HepG2 (cell line): ENCODE measurements around the gene SFRP4. TPM values are rescaled to one million over a fixed set of nuclear protein-coding genes. Genes with fewer than 3 reads are reported as not detected.

ENCODE experiments used
- AHDC1 ChIP-seq: sonication (generic); formaldehyde crosslinking; IDR thresholded peaks from 2 replicates; pipeline ENCODE4 v1.5.1; 2020; ENCODE audit warnings: mild to moderate bottlenecking, missing genetic modification reagents, borderline replicate concordance
- ATF3 ChIP-seq: sonication (generic); formaldehyde crosslinking; IDR thresholded peaks from 2 replicates; pipeline ENCODE4 v1.4.0; 2020; ENCODE audit warnings: missing genetic modification reagents
- BORCS8-MEF2B ChIP-seq: sonication (generic); formaldehyde crosslinking; IDR thresholded peaks from 2 replicates; pipeline ENCODE4 v1.8.0; 2022; ENCODE audit warnings: mild to moderate bottlenecking, missing genetic modification reagents
- EEA1 ChIP-seq: sonication (generic); formaldehyde crosslinking; IDR thresholded peaks from 2 replicates; pipeline ENCODE4 v1.5.1; 2020; ENCODE audit warnings: mild to moderate bottlenecking, missing genetic modification reagents, borderline replicate concordance
- ETV5 ChIP-seq: IDR thresholded peaks from 2 replicates; pipeline ENCODE4 v1.6.1; 2018; ENCODE audit warnings: missing biosample characterization, missing genetic modification reagents, inconsistent platforms, borderline replicate concordance
- GATAD1 ChIP-seq: IDR thresholded peaks from 2 replicates; pipeline ENCODE4 v1.6.1; 2016; ENCODE audit warnings: missing genetic modification reagents, missing compliant biosample characterization
- GATAD2A ChIP-seq: IDR thresholded peaks from 2 replicates; pipeline ENCODE4 v1.6.1; 2016
- HNF1B ChIP-seq: sonication (generic); formaldehyde crosslinking; IDR thresholded peaks from 2 replicates; pipeline ENCODE4 v1.5.1; 2020; ENCODE audit warnings: mild to moderate bottlenecking, moderate library complexity, missing genetic modification reagents
- JUND ChIP-seq: sonication (generic); formaldehyde crosslinking; IDR thresholded peaks from 2 replicates; pipeline ENCODE4 v1.8.0; 2022; ENCODE audit warnings: mild to moderate bottlenecking, missing genetic modification reagents
- KAT8 ChIP-seq: IDR thresholded peaks from 2 replicates; pipeline ENCODE4 v1.6.1; 2016; ENCODE audit warnings: missing genetic modification reagents, missing compliant biosample characterization
- KLF13 ChIP-seq: sonication (generic); formaldehyde crosslinking; IDR thresholded peaks from 2 replicates; pipeline ENCODE4 v1.4.0; 2020; ENCODE audit warnings: mild to moderate bottlenecking, missing genetic modification reagents
- MIER3 ChIP-seq: IDR thresholded peaks from 2 replicates; pipeline ENCODE4 v1.6.1; 2016; ENCODE audit warnings: missing compliant biosample characterization, borderline replicate concordance
- NKX3-1 ChIP-seq: sonication (generic); formaldehyde crosslinking; IDR thresholded peaks from 2 replicates; pipeline ENCODE4 v1.5.0; 2020; ENCODE audit warnings: missing genetic modification reagents
- NRL ChIP-seq: sonication (generic); formaldehyde crosslinking; IDR thresholded peaks from 2 replicates; pipeline ENCODE4 v1.5.0; 2020; ENCODE audit warnings: missing genetic modification reagents, mild to moderate bottlenecking, moderate library complexity, borderline replicate concordance
- PHF5A ChIP-seq: IDR thresholded peaks from one replicate; pipeline ENCODE4 v1.6.1; 2018; ENCODE audit warnings: low read depth, missing genetic modification reagents; ENCODE audit not compliant: unreplicated experiment
- SP5 ChIP-seq: IDR thresholded peaks from 2 replicates; pipeline ENCODE4 v1.6.1; 2016; ENCODE audit warnings: low read depth, borderline replicate concordance
- ZNF205 ChIP-seq: IDR thresholded peaks from 2 replicates; pipeline ENCODE4 v1.6.1; 2018; ENCODE audit warnings: missing biosample characterization, missing genetic modification reagents
- ZNF383 ChIP-seq: sonication (generic); formaldehyde crosslinking; IDR thresholded peaks from 2 replicates; pipeline ENCODE4 v1.4.0; 2020; ENCODE audit warnings: missing genetic modification reagents, mild to moderate bottlenecking, borderline replicate concordance
- ZNF615 ChIP-seq: sonication (generic); formaldehyde crosslinking; IDR thresholded peaks from 2 replicates; pipeline ENCODE4 v1.5.0; 2020; ENCODE audit warnings: mild to moderate bottlenecking, missing genetic modification reagents, borderline replicate concordance
- polyA plus RNA-seq, 8 experiments: library from polyadenylated mRNA; depleted of rRNA in 3 of 8; stranded (reverse) in 7 of 8; unstranded in 1 of 8; fragments of >200 nt; fragmentation: Illumina TruSeq in 4 of 8; extraction: Trizol in 4 of 8; gene quantifications; 2 replicates each; pipeline versions ENCODE4 v1.2.1 to v1.2.3, GENCODE V29; 2011 to 2016; ENCODE audit warnings: low read depth in 4 of 8, missing spikeins in 1 of 8, mixed read lengths in 1 of 8; ENCODE audit not compliant: insufficient read depth in 1 of 8
- total RNA-seq, 5 experiments: library from RNA; depleted of rRNA; stranded (reverse); fragments of >200 nt; fragmentation: Illumina TruSeq; extraction: Trizol; gene quantifications; 2 replicates each; pipeline ENCODE4 v1.2.3, GENCODE V29; 2016; ENCODE audit warnings: low read depth in 1 of 5
- TF ChIP-seq, protein P1 (sequence below): sonication (generic); formaldehyde crosslinking; IDR thresholded peaks from 2 replicates; pipeline ENCODE4 v1.4.0; 2020; ENCODE audit warnings: missing genetic modification reagents, borderline replicate concordance

The SFRP4 gene
- total and polyA plus RNA-seq, 2 of the 13 experiments (the other 11 are each of a cell fraction or from before 2014, with no cell fraction given) = 0.96 to 1.8 TPM

- peak; percentile 63; the same call in 1 of the 2 replicates for TF ChIP-seq ZNF383 (CRISPR knock-in tag)
- TF ChIP-seq ZNF615 (CRISPR knock-in tag) = no peak
- peak; percentile 51; the same call in 1 of the 2 replicates for TF ChIP-seq GATAD2A
- TF ChIP-seq EEA1 (CRISPR knock-in tag) = 0 out of 2 replicates have a peak, but pooled peaks have one; percentile 17
- TF ChIP-seq ATF3 (CRISPR knock-in tag) = no peak
- 0 out of 2 replicates have a peak, but pooled peaks have one; percentile 10 for TF ChIP-seq BORCS8-MEF2B (CRISPR knock-in tag)
- TF ChIP-seq, protein P1, sequence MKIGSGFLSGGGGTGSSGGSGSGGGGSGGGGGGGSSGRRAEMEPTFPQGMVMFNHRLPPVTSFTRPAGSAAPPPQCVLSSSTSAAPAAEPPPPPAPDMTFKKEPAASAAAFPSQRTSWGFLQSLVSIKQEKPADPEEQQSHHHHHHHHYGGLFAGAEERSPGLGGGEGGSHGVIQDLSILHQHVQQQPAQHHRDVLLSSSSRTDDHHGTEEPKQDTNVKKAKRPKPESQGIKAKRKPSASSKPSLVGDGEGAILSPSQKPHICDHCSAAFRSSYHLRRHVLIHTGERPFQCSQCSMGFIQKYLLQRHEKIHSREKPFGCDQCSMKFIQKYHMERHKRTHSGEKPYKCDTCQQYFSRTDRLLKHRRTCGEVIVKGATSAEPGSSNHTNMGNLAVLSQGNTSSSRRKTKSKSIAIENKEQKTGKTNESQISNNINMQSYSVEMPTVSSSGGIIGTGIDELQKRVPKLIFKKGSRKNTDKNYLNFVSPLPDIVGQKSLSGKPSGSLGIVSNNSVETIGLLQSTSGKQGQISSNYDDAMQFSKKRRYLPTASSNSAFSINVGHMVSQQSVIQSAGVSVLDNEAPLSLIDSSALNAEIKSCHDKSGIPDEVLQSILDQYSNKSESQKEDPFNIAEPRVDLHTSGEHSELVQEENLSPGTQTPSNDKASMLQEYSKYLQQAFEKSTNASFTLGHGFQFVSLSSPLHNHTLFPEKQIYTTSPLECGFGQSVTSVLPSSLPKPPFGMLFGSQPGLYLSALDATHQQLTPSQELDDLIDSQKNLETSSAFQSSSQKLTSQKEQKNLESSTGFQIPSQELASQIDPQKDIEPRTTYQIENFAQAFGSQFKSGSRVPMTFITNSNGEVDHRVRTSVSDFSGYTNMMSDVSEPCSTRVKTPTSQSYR (CRISPR knock-in tag) = peak; percentile 86
- no peak for TF ChIP-seq ZNF205
- no peak for TF ChIP-seq JUND (CRISPR knock-in tag)
- no peak for TF ChIP-seq PHF5A (CRISPR knock-in tag)
- TF ChIP-seq AHDC1 (CRISPR knock-in tag) = no peak
- no peak for TF ChIP-seq NKX3-1 (CRISPR knock-in tag)
- peak; percentile 21; the same call in 1 of the 2 replicates for TF ChIP-seq ETV5 (CRISPR knock-in tag)
- TF ChIP-seq SP5 (CRISPR knock-in tag) = 0 out of 2 replicates have a peak, but pooled peaks have one; percentile 27
- TF ChIP-seq GATAD1 (CRISPR knock-in tag) = no peak; the same call in 1 of the 2 replicates
- TF ChIP-seq NRL = 0 out of 2 replicates have a peak, but pooled peaks have one; percentile 48
- no peak for TF ChIP-seq HNF1B (CRISPR knock-in tag)
- no peak for TF ChIP-seq MIER3 (CRISPR knock-in tag)
- TF ChIP-seq KAT8 (CRISPR knock-in tag) = peak; percentile 12; the same call in 1 of the 2 replicates
- TF ChIP-seq KLF13 (CRISPR knock-in tag) = 0 out of 2 replicates have a peak, but pooled peaks have one; percentile 18
Measured at GRCh38 chr7:37920305-37920848, 3.8 kb upstream of the SFRP4 start, which contains the start of gene EPDR1 (continued).
